Spleen (tissue), 11 donors: Measurements from ENCODE around the gene TMCO4. TPM values are rescaled to one million over a fixed set of nuclear protein-coding genes. Genes with fewer than 3 reads are reported as not detected.

Source experiments
- DNase-seq: peaks from one replicate; pipeline ENCODE4 v3.0.0-alpha.2; 2020
- H3K27ac ChIP-seq, 8 donors: fragments of 200-600 bp; sonication (generic) in 7 of 8; 1 replicate in 4 of 8; 2 replicates in 4 of 8; pipeline versions ENCODE4 v1.5.0 to v1.8.0; 2016 to 2021; ENCODE audit warnings: inconsistent platforms in 4 of 8, mild to moderate bottlenecking in 4 of 8, moderate library complexity in 1 of 8
- H3K27me3 ChIP-seq, 7 donors: fragments of 200-600 bp; sonication (generic) in 6 of 7; replicated peaks in 1 of 7; 1 replicate in 4 of 7; 2 replicates in 3 of 7; pipeline versions ENCODE4 v1.5.0 to v1.8.0; 2016 to 2021; ENCODE audit warnings: inconsistent platforms in 3 of 7, mild to moderate bottlenecking in 1 of 7
- H3K36me3 ChIP-seq, 6 donors: fragments of 200-600 bp; sonication (generic) in 5 of 6; 1 replicate in 4 of 6; 2 replicates in 2 of 6; pipeline versions ENCODE4 v1.5.0 to v1.8.0; 2016 to 2021; ENCODE audit warnings: inconsistent platforms in 2 of 6
- H3K4me1 ChIP-seq, 6 donors: fragments of 200-600 bp; sonication (generic) in 5 of 6; 1 replicate in 3 of 6; 2 replicates in 3 of 6; pipeline versions ENCODE4 v1.5.0 to v1.8.0; 2016 to 2021; ENCODE audit warnings: inconsistent platforms in 3 of 6
- H3K4me3 ChIP-seq, 8 donors: fragments of 200-600 bp; sonication (generic) in 7 of 8; 1 replicate in 4 of 8; 2 replicates in 4 of 8; pipeline versions ENCODE4 v1.5.0 to v1.8.0; 2016 to 2021; ENCODE audit warnings: inconsistent platforms in 4 of 8, mild to moderate bottlenecking in 4 of 8, moderate library complexity in 2 of 8
- H3K9me3 ChIP-seq, 8 donors: fragments of 200-600 bp; sonication (generic) in 7 of 8; 1 replicate in 4 of 8; 2 replicates in 4 of 8; pipeline versions ENCODE4 v1.5.0 to v1.8.0; 2016 to 2021; ENCODE audit warnings: inconsistent platforms in 4 of 8
- CTCF ChIP-seq, 11 experiments: fragments of 200-600 bp in 7 of 11; fragments of 450-650 bp in 4 of 11; sonication (generic) in 4 of 11; IDR thresholded peaks in 8 of 11; conservative IDR thresholded peaks in 3 of 11; 1 replicate in 7 of 11; 2 replicates in 4 of 11; pipeline versions ENCODE4 v1.4.0 to v1.8.0; 2016 to 2021; ENCODE audit warnings: antibody characterized with exemption in 11 of 11, inconsistent platforms in 4 of 11, mild to moderate bottlenecking in 1 of 11
- POLR2A ChIP-seq, 3 donors: fragments of 450-650 bp; IDR thresholded peaks; one replicate each; pipeline ENCODE4 v1.5.1; 2017; ENCODE audit warnings: antibody characterized with exemption in 3 of 3, mild to moderate bottlenecking in 1 of 3
- POLR2AphosphoS5 ChIP-seq, 3 donors: sonication (generic); formaldehyde crosslinking; IDR thresholded peaks; one replicate each; pipeline ENCODE4 v1.5.1; 2017; ENCODE audit warnings: antibody characterized with exemption in 3 of 3
- whole genome bisulfite sequencing, 5 donors: extraction: QIAGEN DNeasy Blood & Tissue Kit in 3 of 5; methylation state at CpG; one replicate each; pipeline versions ENCODE4 v1.1.5 to v1.1.7; 2013 to 2018; 5-methylcytosine and 5-hydroxymethylcytosine counted together
- intact Hi-C: fragments of 100-400 bp; cut with DNase I; formaldehyde crosslinking; loops from one replicate; pipeline ENCODE4 v1.15.0; 2023; ENCODE audit warnings: low total_unique reads
- polyA plus RNA-seq, 3 donors: library from polyadenylated mRNA; stranded (reverse); fragments of 200-250 nt; gene quantifications; one replicate each; pipeline ENCODE4 v1.2.1, GENCODE V29; 2013
- total RNA-seq, 7 donors: library from RNA; depleted of rRNA in 3 of 7; stranded (reverse); fragments of >200 nt in 3 of 7; fragmentation: NEBNext Ultra II Directional in 4 of 7; extraction: Animal tissue kit (Norgen Biotek cat#: 25700) in 4 of 7; gene quantifications; one replicate each; pipeline versions ENCODE4 v1.1.0 to v1.2.1, GENCODE V29; 2016 to 2021
- donor health status: healthy with polysubstance abuse.
- donor health status: DM: no; HTN: no; CAD: no; lungs with moderate emphysema.
- donor health status: DM: no; HTN: no; CAD: no.
- donor health status: Bipolar disorder and iron deficiency.
- donor health status: healthy.
- donor health status: DM: no; HTN: no; CAD: no.
- donor health status: DM: yes; HTN: yes; CAD: no.

The TMCO4 gene
- total and polyA plus RNA-seq, 10 donors: 15.4 to 40.8 (median 27.2) TPM

GRCh38 chr1:19754482-19754881, 45.2 kb downstream of the TMCO4 start:
- no peak overlapping the region for H3K27ac ChIP-seq
- H3K4me1 ChIP-seq: no peaks in the 10 kb centered on the region
- H3K27me3 ChIP-seq: no peaks in the 10 kb centered on the region
- WGBS, 5 donors: 81 to 88% (median 86%) methylated on average over 10 of the region's 10 CpGs
- TF ChIP-seq POLR2A (IDR thresholded peaks at IDR 0.05) (no peak), POLR2AphosphoS5 (IDR thresholded peaks at IDR 0.05) (no peak), CTCF (IDR thresholded peaks at IDR 0.05 in 8 of 11, conservative IDR thresholded peaks at IDR 0.05 in 3 of 11) (no peak)
- peaks cover 4 to 90% (median 48%) of the 10 kb centered on the region in 6 donors for H3K36me3 ChIP-seq
- DNase-seq: no peak
- intact Hi-C loops: no loop called here
- no peak overlapping the region for H3K4me3 ChIP-seq
- H3K9me3 ChIP-seq: peaks cover 0 to 2% (median 0%) of the 10 kb centered on the region in 8 donors

GRCh38 chr1:19752083-19752696, 47.5 kb downstream of the TMCO4 start:
- no peak overlapping the region for H3K4me3 ChIP-seq
- peaks cover 4 to 97% (median 53%) of the 10 kb centered on the region in 6 donors for H3K36me3 ChIP-seq
- H3K27me3 ChIP-seq: no peaks in the 10 kb centered on the region
- DNase-seq: no peak
- H3K4me1 ChIP-seq: no peaks in the 10 kb centered on the region
- no peak for TF ChIP-seq CTCF (IDR thresholded peaks at IDR 0.05 in 8 of 11, conservative IDR thresholded peaks at IDR 0.05 in 3 of 11)
- no peak for TF ChIP-seq POLR2AphosphoS5 (IDR thresholded peaks at IDR 0.05)
- no peak for TF ChIP-seq POLR2A (IDR thresholded peaks at IDR 0.05)
- 88 to 96% (median 95%) methylated on average over 9 of the region's 9 CpGs for WGBS, 5 donors
- no peak overlapping the region for H3K27ac ChIP-seq
- intact Hi-C loops: no loop called here
- H3K9me3 ChIP-seq: no peaks in the 10 kb centered on the region

- intact Hi-C loops: no loop called here
- peaks cover 4 to 100% (median 65%) of the 10 kb centered on the region in 6 donors for H3K36me3 ChIP-seq
Observed at GRCh38 chr1:19750882-19751276, 48.8 kb downstream of the TMCO4 start.

More at GRCh38 chr1:19750882-19751276, 48.8 kb downstream of the TMCO4 start:
- no peaks in the 10 kb centered on the region for H3K4me1 ChIP-seq
- H3K9me3 ChIP-seq: no peaks in the 10 kb centered on the region
- no peak overlapping the region for H3K4me3 ChIP-seq
- TF ChIP-seq CTCF (IDR thresholded peaks at IDR 0.05 in 8 of 11, conservative IDR thresholded peaks at IDR 0.05 in 3 of 11): no peak
- TF ChIP-seq POLR2A (IDR thresholded peaks at IDR 0.05): no peak
- TF ChIP-seq POLR2AphosphoS5 (IDR thresholded peaks at IDR 0.05): no peak
- H3K27ac ChIP-seq: no peak overlapping the region
- 87 to 92% (median 88%) methylated on average over 3 of the region's 3 CpGs for WGBS, 5 donors
- no peaks in the 10 kb centered on the region for H3K27me3 ChIP-seq
- no peak for DNase-seq
